Posterior vena cava (tissue), 2 donors: ENCODE results near the gene DUSP16. TPM values are rescaled to one million over a fixed set of nuclear protein-coding genes. Genes with fewer than 3 reads are reported as not detected.
"Not testable (repeated sequence)": the region's sequence is repeated elsewhere in the genome, so short reads cannot be mapped to it uniquely, and the experiment has no call there.

ENCODE experiments used
- DNase-seq: peaks from one replicate; pipeline ENCODE4 v3.0.0-alpha.2; 2020; ENCODE audit warnings: low spot score
- intact Hi-C, 2 donors: fragments of 100-400 bp; cut with DNase I; formaldehyde crosslinking; loops; one replicate each; pipeline versions ENCODE4 v1.14.1 to v1.14.2; 2022 to 2023
- total RNA-seq, 2 donors: library from RNA; stranded (reverse); fragmentation: NEBNext Ultra II Directional; extraction: Animal tissue kit (Norgen Biotek cat#: 25700); gene quantifications; one replicate each; pipeline ENCODE4 v1.2.1, GENCODE V29; 2021
- donor health status: DM: yes; HTN: yes; CAD: no.
- donor health status: DM: yes; HTN: yes; CAD: no.

The DUSP16 gene
- total RNA-seq, 2 donors from 2014 or later, result 14.8 to 19.5 TPM

DNA sequence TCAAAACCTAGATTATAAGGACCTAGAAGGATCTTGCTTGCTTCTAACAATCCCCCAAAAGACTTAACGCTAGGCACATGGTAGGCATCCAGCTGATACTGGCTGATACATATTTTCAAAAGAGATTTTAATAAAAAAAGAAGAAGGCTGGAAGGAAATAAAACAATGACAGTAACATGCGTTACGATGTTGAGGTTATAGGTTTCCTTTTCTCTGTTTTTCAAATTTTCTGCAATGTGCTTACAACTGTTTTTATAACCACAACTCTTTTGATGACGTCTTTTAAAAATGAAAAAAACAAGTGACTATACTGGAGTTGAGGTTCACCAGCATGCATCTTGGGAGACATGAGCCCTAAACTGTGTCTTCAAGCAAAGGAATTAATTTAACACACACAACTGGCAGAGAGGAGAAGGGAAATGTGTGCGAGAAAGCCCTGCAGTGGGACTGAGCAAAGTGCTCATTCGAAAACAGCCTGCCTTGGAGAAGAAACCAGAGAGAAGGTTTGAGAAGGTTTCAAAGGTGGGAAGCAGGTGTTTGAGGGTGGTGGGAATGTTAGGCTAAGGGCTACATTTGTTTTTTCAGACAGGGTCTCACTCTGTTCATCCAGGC, 80.4 kb downstream of the DUSP16 start:
- intact Hi-C loops, result no loop called here
- no peak for DNase-seq

GRCh38 chr12:12481631-12482030, 81.0 kb downstream of the DUSP16 start:
- DNase-seq, result no peak
- intact Hi-C loops, result no loop called here

GRCh38 chr12:12480074-12480473, 82.6 kb downstream of the DUSP16 start:
- intact Hi-C loops, result no loop called here
- no peak for DNase-seq

DNA sequence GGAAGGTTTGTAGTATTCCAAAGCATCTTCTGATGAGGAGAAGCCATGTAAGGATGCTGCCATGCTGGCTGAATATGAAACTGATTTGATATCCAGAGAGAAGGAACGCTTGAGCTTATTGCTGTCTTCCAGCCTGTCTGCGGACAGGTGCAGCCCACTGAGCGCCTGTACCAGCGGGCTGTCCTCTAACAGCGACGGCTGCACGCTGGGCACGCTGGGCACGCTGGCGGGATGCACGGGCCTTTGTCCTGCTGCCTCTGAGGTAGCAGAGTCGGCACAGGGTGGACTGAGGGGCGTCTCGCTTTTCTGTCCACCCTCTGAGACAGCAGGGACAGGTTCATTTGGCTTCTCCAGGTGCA, 85.2 kb downstream of the DUSP16 start:
- no peak for DNase-seq
- intact Hi-C loops, result no loop called here

DNA sequence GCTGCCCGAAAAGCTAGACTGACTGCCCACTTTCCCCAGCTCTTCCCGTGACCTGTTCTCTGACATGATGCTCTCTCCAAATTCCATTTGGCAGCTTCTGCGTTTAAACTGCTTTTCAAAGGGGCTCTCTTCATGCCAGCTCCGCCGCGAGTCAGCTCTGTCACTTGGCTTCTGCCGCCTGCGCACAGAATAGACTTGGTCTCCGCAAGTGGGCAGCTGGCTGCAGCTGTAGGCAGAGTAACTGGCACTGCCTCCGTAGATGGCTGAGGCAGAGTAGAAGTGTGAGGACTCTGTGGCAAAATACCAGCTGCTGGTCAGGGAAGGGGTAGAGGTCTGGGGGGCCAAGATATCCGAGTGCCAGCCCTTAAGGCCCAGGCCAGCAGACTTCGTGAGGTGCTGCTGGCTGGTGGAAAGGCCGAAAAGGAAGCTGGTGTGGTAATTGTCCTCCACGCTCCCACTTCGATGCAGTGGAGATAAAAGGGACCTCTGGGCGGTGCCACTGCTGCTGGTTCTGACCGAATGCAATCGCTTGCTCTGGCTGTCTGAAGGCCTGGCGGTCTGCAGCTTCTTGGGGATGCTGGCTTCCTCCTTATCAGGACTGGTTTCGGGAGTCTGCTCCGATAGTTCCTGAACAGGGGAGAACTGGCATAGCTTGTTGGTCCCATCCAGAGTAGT, 85.7 kb downstream of the DUSP16 start:
- DNase-seq, result no peak
- intact Hi-C loops, result no loop called here

GRCh38 chr12:12474931-12475795, 87.5 kb downstream of the DUSP16 start:
- DNase-seq, result no peak
- intact Hi-C loops, result no loop called here

DNA sequence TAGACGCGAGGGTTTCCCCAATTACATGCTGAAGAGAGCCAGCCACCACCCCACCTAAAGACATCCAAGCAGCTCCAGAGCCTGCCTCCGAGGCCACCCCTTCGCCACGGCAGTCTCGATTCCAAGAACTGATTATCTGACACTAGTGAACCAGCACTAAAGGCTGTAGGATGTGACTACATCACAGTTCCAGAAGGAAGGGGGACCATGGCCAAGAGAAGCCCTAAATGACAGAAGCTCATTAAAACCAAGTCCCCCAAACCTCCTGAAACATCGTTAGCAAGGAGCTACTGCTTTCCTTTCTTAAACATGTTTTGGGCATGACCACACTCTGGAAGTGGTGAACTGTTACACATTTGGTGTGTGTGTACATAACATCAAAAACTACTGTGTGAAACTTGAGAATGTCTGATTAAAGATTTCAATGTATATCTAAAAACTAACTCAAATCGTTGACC, 88.2 kb downstream of the DUSP16 start:
- DNase-seq, result no peak
- intact Hi-C loops, result no loop called here

- intact Hi-C loops, result no loop called here
- DNase-seq, result no peak
These were observed 89.4 kb downstream of the DUSP16 start for GRCh38 chr12:12473223-12473622.

- intact Hi-C loops, DNase-seq: not testable (repeated sequence)
These were observed 90.4 kb downstream of the DUSP16 start for GRCh38 chr12:12471982-12472961.

GRCh38 chr12:12470751-12471306, 91.8 kb downstream of the DUSP16 start:
- intact Hi-C loops, result no loop called here
- no peak for DNase-seq

DNA sequence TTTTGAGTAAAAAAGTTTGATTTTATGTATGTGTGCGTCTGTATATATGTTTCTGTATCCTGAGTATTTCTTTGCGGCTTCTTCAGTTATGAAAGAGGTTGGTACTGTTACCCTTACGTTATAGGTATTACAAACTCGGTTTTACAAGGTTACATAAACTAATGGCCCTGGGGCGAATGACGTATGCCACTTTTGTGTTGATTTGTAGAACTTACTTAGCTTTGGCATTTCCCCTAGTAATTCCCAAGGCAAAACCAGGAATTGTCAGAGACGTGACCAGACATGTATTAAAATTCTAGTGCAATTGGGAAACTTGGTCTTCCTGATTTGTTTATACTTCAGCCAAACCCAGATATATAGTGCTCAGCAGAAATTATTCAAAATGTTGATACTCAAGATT, 93.3 kb downstream of the DUSP16 start:
- intact Hi-C loops, result no loop called here
- no peak for DNase-seq

GRCh38 chr12:12468575-12468974, 94.1 kb downstream of the DUSP16 start:
- intact Hi-C loops, result no loop called here
- DNase-seq, result no peak

- intact Hi-C loops, result no loop called here
- no peak for DNase-seq
These were observed 94.9 kb downstream of the DUSP16 start for GRCh38 chr12:12467688-12468261.

- intact Hi-C loops, result no loop called here
- DNase-seq, result no peak
These were observed 95.4 kb downstream of the DUSP16 start for GRCh38 chr12:12467264-12467663.

- intact Hi-C loops, result no loop called here
- DNase-seq, result no peak
These were observed 96.5 kb downstream of the DUSP16 start for GRCh38 chr12:12466157-12466556.

- intact Hi-C loops, result no loop called here
- DNase-seq, result no peak
These were observed 97.1 kb downstream of the DUSP16 start for GRCh38 chr12:12465522-12465921.

DNA sequence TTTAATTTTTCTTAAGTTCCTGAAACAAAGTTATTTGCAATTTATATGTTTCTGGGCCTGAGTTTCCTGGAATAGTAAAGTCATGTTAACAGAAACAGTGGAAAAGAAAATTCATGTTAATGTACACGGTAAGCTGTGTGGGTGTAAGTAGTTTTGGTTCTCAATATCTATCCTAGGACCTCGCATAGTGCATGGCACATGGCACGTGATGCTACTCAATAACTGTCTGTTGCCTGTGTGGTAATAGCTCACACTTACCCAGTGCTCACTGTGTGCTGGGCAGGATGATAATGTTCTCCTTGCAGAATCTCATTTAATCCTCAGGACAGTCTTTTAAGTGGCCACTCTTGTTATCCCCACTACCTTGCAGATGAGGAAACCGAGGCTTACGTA, 100.7 kb downstream of the DUSP16 start:
- intact Hi-C loops, result no loop called here
- DNase-seq, result no peak
